ENCODE data around the gene ATP5MC3.
"Not testable (repeated sequence)": the region's sequence is repeated elsewhere in the genome, so short reads cannot be mapped to it uniquely, and the experiment has no call there.

The ATP5MC3 gene

DNA sequence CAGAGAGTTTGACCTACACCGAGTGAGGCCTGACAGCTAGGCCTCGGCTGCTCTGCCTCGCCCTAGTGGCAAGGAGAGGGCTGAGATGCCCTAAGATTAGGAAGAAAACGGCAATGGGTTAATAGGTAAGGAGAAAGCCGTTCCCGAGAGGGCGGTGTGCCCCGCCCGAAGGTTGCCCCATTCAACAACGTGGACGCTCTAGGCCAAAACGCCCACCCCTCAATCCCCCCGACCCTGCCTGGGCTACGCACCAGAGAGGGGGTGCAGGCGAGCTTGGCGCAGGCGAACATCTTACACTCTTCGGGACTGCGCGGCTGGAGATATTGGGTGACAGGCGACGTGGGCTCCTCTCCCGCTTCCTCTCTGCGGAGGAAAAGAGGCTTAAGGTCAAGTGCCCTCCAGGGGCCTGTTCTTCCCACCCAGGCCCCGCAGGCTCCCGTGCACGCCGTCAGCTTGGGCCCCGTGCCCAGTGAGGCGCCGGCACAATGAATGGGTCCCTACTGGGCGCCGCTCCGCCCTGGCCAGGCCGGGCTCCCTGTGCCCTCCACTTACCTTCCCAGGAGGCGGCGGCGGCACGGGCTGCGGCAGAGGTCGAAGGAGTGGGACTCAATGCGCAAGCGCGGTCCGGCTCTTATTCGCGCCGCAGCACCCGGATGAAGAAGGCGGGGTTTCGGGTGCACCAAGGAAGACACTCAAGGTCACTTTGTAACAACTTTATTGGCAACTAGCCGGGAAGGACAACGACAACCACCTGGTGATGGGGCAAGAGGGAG is at the start of gene ATP5MC3:
TSS of gene ATP5MC3 (minus strand) at position 607 of the 773 bp plus-strand sequence. CDS start at position 290, 317 bp downstream.
- DNase-seq (ENCODE audit: low read depth in 2 of 2), result peak; percentile 80 to 84

GRCh38 chr2:175228601-175229000 is 47.1 kb upstream of the ATP5MC3 start:
- DNase-seq (ENCODE audit: low read depth in 2 of 2), result not testable (repeated sequence)

DNA sequence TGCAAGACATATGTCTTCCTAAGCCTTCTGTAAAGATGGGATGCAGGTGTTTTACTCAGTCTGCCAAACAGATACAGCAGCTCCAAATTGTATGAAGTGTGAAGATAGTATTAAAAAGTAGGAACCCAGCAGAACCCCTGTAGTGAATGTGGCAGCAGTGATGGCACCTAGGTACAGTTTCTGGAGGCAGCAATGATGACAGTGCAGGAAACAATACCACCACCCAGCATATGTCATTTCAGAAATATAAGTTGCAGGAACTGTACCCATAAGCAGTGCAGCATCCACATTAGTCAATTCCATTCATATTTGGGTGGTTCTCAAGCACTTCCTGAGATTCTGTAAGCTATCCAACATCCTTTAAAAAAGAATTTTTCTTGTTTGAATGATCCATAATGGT is 46.7 kb upstream of the ATP5MC3 start:
- DNase-seq (ENCODE audit: low read depth in 2 of 2), result no peak

DNA sequence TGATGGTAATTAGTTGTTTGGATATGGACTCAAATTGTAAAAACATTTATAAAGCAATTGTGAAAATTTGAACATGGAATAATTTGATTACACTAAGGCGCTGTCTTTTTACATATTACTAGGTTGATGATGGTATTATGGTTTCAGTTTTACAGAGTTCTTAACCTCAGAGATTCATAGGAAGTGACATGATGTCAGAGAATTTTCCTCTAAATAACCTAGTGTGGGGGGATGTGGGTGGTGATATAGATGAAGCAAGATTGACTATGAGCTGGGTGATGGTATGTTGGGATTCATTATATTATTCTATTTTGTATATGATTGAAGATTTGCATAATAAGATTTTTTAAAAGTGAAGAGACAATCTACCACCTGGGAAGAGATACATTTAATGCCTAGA is 45.9 kb upstream of the ATP5MC3 start:
- no peak for DNase-seq (ENCODE audit: low read depth in 2 of 2)

- DNase-seq (ENCODE audit: low read depth in 2 of 2), result no peak
Observed at GRCh38 chr2:175220075-175220474, 38.6 kb upstream of the ATP5MC3 start.

- no peak for DNase-seq (ENCODE audit: low read depth in 2 of 2)
Observed at GRCh38 chr2:175218551-175218950, 37.0 kb upstream of the ATP5MC3 start.

DNA sequence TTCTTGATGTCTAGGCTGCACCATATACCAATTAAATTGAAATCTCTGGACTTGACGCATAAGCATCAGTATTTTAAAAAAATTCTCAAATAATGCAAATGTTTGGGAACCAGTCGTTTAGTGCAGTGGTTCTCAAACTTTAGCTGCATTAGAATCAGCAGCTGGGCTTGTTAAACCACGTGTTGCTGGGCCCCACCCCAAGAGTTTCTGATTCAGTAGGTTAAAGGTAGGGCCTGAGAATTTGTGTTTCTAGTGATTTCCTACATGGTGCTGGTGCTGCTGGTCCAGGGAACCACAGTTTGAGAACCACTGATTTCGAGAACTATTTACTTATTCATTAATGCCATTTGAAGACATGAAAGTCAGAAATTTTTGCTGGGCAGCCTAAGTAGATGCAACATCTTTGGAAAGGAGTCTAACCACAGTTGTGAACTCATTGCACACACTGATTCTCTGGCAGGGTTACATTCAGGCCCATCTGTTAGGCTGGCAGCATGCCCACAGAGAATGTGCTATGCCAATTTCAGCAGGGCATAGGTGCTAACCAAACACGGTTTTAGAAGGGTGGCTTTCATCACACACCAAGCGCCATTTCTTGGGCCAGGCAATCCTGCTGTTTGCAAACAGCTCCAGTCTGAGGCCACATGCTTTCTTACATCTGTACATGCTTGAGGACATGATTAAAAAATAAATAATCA is 26.4 kb upstream of the ATP5MC3 start:
- no peak for DNase-seq (ENCODE audit: low read depth in 2 of 2)

- DNase-seq (ENCODE audit: low read depth in 2 of 2), result no peak
Observed at GRCh38 chr2:175206866-175207265, 25.4 kb upstream of the ATP5MC3 start.

GRCh38 chr2:175205523-175205922 is 24.0 kb upstream of the ATP5MC3 start:
- no peak for DNase-seq (ENCODE audit: low read depth in 2 of 2)

DNA sequence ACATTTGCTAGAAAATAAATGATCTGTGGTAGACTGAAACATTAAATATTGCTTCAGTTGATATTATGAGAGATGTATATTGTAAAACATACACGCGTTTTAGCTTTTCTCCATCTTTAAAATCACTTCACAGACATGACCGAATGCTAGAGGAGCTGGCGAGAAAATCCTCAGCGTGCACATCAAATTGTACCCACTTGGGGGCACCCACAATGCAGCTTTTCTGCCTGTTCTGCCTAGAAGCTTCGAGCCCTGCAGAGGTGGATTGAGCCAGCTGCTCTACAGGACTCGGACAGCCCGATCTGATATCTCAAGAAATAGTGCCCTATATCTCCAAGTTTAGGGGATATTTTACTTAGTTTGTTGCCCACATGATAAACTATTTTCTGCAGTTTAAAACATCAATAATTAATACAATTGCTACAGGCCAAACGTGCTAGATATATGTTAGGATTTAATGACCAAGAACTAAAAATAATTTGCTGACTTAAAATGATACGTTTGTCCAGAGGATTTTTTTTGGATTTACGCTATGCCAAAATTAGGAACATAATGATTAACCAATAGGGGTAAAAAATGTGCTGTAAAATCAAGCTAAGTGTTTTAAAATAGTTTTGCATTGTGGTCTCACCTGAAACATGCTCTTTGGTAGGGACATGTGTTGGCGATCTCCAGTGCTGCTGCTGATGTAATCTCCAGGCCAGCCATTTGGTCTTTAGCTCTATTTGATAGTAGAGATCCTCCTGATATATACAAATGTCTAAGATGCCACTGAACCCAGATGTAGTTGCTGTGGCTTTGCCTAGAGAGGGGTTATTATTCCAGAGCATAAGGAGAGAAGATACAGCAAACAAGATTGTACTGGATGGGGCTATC is 22.3 kb upstream of the ATP5MC3 start:
- peak in 1 of 2 donors; percentile 8 for DNase-seq (ENCODE audit: low read depth in 2 of 2)

DNA sequence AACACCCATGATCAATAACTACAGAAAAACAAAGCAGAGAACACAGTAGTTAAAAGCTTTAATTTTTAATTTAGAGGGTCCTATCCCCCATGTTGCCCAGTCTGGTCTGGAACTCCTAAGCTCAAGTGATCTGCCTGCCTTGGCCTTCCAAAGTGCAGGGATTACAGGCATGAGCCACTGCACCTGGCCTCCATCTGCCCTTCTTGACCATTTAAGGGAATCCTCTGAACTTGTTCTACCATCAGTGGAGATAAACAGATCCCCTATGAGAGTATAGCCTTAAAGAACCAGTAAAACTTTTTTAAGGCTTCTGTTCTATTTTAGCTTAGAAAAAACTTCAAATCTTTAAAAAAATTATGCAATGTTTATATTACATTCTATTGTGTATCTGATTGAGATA is 13.5 kb upstream of the ATP5MC3 start:
- DNase-seq (ENCODE audit: low read depth in 2 of 2), result no peak

DNA sequence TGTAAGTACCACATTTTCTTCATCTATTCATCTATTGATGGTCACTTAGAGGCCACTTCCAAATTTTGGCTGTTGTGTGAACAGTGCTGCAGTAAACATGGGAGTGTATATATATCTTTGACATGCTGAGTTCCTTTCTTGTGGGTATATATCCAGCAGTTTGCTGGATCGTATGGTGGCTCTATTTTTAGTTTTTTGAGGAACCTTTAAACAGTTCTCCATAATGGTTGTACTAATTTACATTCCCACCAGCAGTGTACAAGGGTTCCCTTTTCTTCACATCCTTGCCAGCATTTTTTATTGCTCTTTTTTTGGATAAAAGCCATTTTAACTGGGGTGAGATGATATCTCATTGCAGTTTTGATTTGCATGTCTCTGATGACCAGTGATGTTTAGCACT is 7.3 kb upstream of the ATP5MC3 start:
- no peak for DNase-seq (ENCODE audit: low read depth in 2 of 2)

GRCh38 chr2:175187378-175187777 is 5.9 kb upstream of the ATP5MC3 start:
- DNase-seq (ENCODE audit: low read depth in 2 of 2), result no peak

DNA sequence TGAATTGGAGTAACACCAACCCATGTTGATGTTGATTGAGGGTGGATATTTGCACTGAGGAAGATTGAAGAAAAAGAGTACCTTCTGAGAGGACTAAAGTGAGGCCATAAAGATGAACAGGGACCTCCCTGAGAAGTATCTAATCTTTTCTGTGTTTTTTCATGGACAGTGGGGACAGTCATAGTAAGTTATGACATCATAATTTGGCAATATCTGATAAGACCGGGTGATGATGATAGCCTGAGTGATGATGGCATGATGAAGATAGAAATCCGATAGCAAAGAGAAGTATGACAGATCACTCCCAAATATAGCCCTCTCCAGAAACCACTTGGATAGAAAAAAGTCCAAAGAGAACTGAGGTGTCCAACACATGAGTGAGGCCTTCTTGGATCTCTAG is 2.2 kb upstream of the ATP5MC3 start:
- no peak for DNase-seq (ENCODE audit: low read depth in 2 of 2)

- no peak for DNase-seq (ENCODE audit: low read depth in 2 of 2)
Observed at GRCh38 chr2:175181877-175182308, 383 bp upstream of the ATP5MC3 start.

GRCh38 chr2:175180701-175181103 is 808 bp downstream of the ATP5MC3 start:
- DNase-seq (ENCODE audit: low read depth in 2 of 2), result peak; percentile 14 to 24

GRCh38 chr2:175176624-175177023 is 4.9 kb downstream of the ATP5MC3 start:
- DNase-seq (ENCODE audit: low read depth in 2 of 2), result no peak

GRCh38 chr2:175175896-175176295 is 5.6 kb downstream of the ATP5MC3 start:
- DNase-seq (ENCODE audit: low read depth in 2 of 2), result no peak

DNA sequence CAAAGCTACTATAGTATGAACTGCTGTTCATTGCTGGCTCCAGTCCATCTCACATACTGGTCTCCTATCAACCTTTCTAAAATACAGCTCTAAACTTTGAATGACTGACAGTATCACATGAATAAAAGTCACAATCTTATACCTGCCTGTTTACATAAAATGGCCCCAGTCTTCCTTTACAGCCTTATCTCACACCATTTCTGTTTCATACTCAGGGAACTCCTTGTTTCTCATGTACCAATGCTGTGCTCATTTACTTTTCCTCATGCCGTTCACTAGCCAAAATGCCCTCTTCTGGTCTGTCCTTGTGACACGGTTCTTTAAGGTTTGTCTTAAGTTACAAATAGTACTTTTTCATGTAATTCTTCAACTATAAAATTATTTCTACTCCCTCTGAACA is 6.2 kb downstream of the ATP5MC3 start:
- DNase-seq (ENCODE audit: low read depth in 2 of 2), result no peak

- DNase-seq (ENCODE audit: low read depth in 2 of 2), result no peak
Observed at GRCh38 chr2:175170659-175171304, 10.7 kb downstream of the ATP5MC3 start.

DNA sequence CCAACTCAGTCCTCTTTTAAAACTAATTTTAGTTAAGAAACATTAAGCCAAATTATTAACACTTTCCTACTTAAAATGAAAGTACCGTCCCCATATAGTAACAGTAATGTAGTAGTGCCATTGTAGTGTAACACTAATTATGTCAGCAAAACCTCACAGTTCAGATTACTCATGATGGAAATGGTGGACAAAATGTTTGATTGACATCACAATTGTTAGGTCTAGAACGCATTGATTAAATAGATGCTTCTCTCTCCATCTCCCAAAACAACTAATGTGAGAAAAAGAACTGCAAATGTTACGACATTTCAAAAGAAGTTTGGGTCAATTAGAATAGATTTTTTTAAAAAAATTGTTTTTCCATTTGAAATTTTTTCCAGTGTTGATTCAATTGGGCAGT is 12.3 kb downstream of the ATP5MC3 start:
- no peak for DNase-seq (ENCODE audit: low read depth in 2 of 2)

DNA sequence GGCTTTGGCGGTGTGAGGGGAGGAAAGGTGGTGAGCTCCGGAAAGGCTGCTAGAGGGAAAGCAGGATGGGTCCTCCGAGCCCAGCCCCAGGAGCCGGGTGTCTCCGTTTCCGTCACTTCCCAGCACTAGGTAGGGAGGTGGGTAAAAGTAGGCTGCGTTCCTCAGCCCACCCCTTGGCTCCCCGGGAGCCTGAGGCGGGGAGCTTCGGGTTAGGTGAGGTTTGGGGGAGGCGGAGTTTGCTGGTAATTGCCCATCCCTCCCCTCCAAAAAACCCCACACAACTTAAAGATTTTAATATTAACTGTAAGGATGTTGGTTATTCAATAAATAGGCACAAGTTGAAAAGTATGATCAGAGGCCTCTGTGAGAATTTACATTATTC is 13.0 kb downstream of the ATP5MC3 start:
- no peak for DNase-seq (ENCODE audit: low read depth in 2 of 2)

Measured in stimulated activated CD8-positive, alpha-beta memory T cell treated with anti-CD3 and anti-CD28 coated beads, Interleukin-2, amount 100 ng/mL, for 1 hour (primary cell).